Measurements from ENCODE around the gene ASCL2. TPM values are rescaled to one million over a fixed set of nuclear protein-coding genes. Genes with fewer than 3 reads are reported as not detected.

The ASCL2 gene
- total RNA-seq, 2 experiments from 2014 or later: not detected

DNA sequence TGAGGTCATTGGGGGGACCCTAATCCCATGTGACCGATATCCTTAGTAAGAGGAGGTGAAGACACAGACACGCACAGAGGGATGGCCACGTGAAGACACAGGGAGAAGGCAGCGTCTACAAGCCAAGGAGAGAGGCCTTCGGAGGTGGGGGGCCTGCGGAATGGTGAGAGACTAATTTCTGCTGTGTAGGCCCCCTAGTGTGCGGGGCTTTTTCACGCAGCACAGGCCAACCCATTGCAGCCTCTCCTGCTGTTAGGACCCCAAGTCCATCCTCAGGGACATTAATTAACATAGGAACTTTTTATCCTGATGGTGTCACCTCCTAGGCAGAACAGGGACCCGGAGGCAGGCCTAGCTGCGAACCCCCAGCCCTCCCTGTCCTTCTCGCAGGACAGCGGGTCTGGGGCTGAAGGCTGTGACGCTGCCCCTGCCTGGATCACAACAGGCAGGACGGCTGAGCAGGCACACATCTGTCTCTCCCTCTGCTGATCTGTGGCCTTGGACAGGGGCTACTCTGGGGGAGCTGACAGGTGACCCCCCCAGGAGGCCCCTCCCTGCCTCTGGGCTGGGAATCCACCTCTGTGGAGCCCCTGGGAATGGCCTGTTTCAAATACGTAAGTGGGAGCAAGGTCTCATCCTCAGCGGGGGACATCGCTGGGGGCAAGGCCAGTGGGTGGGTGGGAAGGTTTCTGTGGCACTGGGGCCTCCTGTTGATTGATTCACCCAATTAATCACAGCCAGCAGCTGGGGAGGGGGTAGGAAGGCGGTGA lies 7.9 kb downstream of the ASCL2 start:
- no peak overlapping the region for H3K4me3 ChIP-seq (ENCODE audit: low read length)
- peaks cover 24% of the 10 kb centered on the region for H3K4me1 ChIP-seq (ENCODE audit: insufficient read depth, low read length)
- H3K27ac Mint-ChIP-seq: no peak overlapping the region
- DNase-seq (no peak), ATAC-seq (ENCODE audit: poor library complexity) (no peak)
- no peaks in the 10 kb centered on the region for H3K9me3 ChIP-seq (ENCODE audit: control insufficient read depth in 1 of 2, insufficient read depth in 1 of 2, low read length in 2 of 2)
- intact Hi-C loops (cut with DNase I, micrococcal nuclease): no loop called here
- H3K27me3 Mint-ChIP-seq: peaks cover 13% of the 10 kb centered on the region
- ChIA-PET CTCF (no interaction called here), POLR2A (no interaction called here)
- H3K36me3 Mint-ChIP-seq (ENCODE audit: low read depth): no peaks in the 10 kb centered on the region
- H3K4me3 Mint-ChIP-seq: no peak overlapping the region
- H3K36me3 ChIP-seq (ENCODE audit: insufficient read depth, low read length): no peaks in the 10 kb centered on the region
- H3K27me3 ChIP-seq (ENCODE audit: control insufficient read depth in 1 of 2, insufficient read depth in 2 of 2, low read length in 2 of 2): peaks cover 1 to 4% of the 10 kb centered on the region in 2 experiments
- TF ChIP-seq, protein P1, sequence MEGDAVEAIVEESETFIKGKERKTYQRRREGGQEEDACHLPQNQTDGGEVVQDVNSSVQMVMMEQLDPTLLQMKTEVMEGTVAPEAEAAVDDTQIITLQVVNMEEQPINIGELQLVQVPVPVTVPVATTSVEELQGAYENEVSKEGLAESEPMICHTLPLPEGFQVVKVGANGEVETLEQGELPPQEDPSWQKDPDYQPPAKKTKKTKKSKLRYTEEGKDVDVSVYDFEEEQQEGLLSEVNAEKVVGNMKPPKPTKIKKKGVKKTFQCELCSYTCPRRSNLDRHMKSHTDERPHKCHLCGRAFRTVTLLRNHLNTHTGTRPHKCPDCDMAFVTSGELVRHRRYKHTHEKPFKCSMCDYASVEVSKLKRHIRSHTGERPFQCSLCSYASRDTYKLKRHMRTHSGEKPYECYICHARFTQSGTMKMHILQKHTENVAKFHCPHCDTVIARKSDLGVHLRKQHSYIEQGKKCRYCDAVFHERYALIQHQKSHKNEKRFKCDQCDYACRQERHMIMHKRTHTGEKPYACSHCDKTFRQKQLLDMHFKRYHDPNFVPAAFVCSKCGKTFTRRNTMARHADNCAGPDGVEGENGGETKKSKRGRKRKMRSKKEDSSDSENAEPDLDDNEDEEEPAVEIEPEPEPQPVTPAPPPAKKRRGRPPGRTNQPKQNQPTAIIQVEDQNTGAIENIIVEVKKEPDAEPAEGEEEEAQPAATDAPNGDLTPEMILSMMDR (IDR thresholded peaks at IDR 0.05): no peak
- H3K27ac ChIP-seq (ENCODE audit: low read depth in 1 of 2, low read length in 2 of 2): no peak overlapping the region
- no peaks in the 10 kb centered on the region for H3K9me3 Mint-ChIP-seq
- H3K4me1 Mint-ChIP-seq (ENCODE audit: low read depth): peaks cover 16% of the 10 kb centered on the region

DNA sequence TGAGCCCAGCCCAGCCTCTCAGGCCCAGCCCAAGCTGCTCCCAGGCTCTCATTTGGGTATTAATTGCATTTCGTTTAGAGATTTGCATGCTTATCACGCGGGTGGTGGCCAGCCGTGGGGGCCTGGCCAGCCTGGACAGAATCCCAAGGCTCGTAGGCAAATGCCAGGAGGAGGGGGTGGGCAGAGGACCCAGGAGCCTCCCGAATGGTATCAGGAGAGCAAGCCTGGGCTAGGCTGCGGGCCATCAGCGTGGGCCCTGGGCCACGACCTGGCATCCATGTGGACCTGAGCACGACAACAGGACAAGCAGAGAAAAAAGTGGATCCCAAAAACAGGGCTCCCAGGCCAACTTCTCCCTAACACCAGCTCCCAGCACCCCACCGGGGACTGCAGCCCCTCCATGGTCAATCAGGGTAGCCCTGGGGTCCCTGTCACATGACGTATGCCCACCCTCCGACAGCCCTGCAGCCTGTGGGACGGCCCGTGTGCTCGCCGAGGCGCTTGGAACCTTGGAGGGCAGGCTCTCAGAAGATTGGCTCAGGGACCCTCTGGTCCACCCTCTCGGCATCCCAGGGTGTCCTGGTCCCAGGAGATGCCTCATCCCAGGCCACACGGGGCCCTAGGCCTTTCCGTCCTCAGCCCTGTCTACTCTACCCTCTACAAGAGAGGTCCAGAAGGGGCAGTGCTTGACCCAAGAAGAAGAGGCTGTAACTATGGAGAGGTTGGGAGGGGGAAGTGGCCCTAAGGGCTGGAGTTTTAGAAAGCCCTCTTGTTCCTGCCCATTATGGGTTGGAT lies 8.8 kb downstream of the ASCL2 start:
- Mint-ChIP-seq H3K27ac (no peak overlapping the region), H3K36me3 (ENCODE audit: low read depth) (no peaks in the 10 kb centered on the region), H3K4me1 (ENCODE audit: low read depth) (peaks cover 15% of the 10 kb centered on the region), H3K27me3 (peaks cover 13% of the 10 kb centered on the region), H3K4me3 (no peak overlapping the region), H3K9me3 (no peaks in the 10 kb centered on the region)
- ATAC-seq (ENCODE audit: poor library complexity): no peak
- DNase-seq: peak in 1 of 14 experiments; percentile 5
- TF ChIP-seq, protein P1 (IDR thresholded peaks at IDR 0.05): no peak
- no peaks in the 10 kb centered on the region for H3K36me3 ChIP-seq (ENCODE audit: insufficient read depth, low read length)
- H3K27ac ChIP-seq (ENCODE audit: low read depth in 1 of 2, low read length in 2 of 2): no peak overlapping the region
- ChIA-PET POLR2A (no interaction called here), CTCF (no interaction called here)
- H3K27me3 ChIP-seq (ENCODE audit: control insufficient read depth in 1 of 2, insufficient read depth in 2 of 2, low read length in 2 of 2): no peaks in the 10 kb centered on the region
- no peaks in the 10 kb centered on the region for H3K9me3 ChIP-seq (ENCODE audit: control insufficient read depth in 1 of 2, insufficient read depth in 1 of 2, low read length in 2 of 2)
- H3K4me3 ChIP-seq (ENCODE audit: low read length): no peak overlapping the region
- intact Hi-C loops (cut with DNase I, micrococcal nuclease): no loop called here
- peaks cover 16% of the 10 kb centered on the region for H3K4me1 ChIP-seq (ENCODE audit: insufficient read depth, low read length)

DNA sequence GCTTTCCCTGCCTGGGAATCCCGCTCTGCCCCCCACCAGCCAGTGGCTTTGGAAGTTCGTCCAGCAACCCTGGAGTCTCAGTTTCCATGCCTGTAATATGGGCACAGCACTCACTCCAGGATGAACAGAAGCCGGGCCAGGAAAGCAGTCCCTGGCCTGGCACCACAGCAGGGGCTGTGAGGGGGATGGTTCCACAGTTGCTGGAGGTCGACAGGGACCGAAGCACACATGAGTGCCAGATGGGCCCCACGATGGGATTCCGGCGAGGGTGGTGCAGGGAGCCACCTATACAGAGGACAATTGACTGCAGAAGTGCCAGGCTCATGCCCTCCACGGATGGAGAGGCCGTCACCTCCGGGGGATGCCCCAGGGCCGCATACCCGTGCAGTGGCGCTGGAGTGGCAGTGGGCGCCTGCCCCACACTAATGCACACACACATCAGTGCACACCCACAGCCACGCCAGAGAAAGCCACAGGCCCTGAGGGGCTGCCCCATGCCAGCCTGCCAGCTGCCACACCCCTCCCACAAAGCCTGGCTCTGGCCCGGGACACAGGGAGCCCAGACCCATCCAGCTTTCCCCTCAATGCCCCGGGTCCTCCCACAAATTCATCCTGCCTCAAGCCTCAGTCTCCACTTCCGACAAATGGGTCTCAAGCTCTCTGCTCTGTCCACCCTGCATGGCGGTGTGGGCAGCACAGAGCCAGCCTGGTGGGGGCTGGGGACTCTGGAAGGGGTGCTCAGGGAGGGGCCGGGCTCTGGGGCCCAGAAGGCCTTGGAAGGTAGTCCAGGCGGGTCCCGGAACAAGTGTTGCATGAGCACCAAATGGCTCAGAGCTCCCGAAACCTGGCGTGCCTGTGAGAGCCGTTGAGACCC lies 9.7 kb downstream of the ASCL2 start:
- H3K9me3 ChIP-seq (ENCODE audit: control insufficient read depth in 1 of 2, insufficient read depth in 1 of 2, low read length in 2 of 2): no peaks in the 10 kb centered on the region
- H3K4me3 ChIP-seq (ENCODE audit: low read length): no peak overlapping the region
- Mint-ChIP-seq H3K27ac (no peak overlapping the region), H3K4me1 (ENCODE audit: low read depth) (peaks cover 6% of the 10 kb centered on the region), H3K27me3 (peaks cover 6% of the 10 kb centered on the region), H3K9me3 (no peaks in the 10 kb centered on the region), H3K36me3 (ENCODE audit: low read depth) (no peaks in the 10 kb centered on the region), H3K4me3 (no peak overlapping the region)
- intact Hi-C loops (cut with DNase I, micrococcal nuclease): no loop called here
- H3K27me3 ChIP-seq (ENCODE audit: control insufficient read depth in 1 of 2, insufficient read depth in 2 of 2, low read length in 2 of 2): no peaks in the 10 kb centered on the region
- ATAC-seq (ENCODE audit: poor library complexity) (no peak), DNase-seq (peak in 1 of 14 experiments; percentile 9)
- no peaks in the 10 kb centered on the region for H3K36me3 ChIP-seq (ENCODE audit: insufficient read depth, low read length)
- TF ChIP-seq, protein P1 (IDR thresholded peaks at IDR 0.05): no peak
- POLR2A ChIA-PET: no interaction called here
- no peak overlapping the region for H3K27ac ChIP-seq (ENCODE audit: low read depth in 1 of 2, low read length in 2 of 2)
- CTCF ChIA-PET: no interaction called here
- H3K4me1 ChIP-seq (ENCODE audit: insufficient read depth, low read length): peaks cover 6% of the 10 kb centered on the region

Data from CD4-positive, alpha-beta T cell (primary cell).